ENCODE measurements around the gene PTPRG.
A peak's percentile ranks its signal among the peaks of the same experiment; 100 is the strongest.

Gene PTPRG

DNA sequence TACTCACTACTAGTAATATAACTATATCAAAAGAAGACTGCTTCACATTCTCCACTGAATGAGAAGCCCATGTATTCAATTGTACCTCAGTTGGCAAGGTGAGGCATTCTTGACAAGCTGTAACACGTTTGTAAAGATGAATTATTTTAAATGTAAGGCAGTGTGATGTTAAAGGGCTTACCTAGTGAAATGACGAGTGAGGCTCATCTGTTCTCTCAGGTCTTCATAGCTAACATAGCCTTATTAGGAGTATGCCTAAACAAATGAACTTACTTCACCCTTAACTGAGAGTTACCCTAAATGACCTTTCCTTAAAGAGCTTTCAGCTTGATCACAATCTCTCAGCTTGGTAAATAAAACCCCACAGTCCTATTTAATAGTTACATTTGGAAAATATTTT, 684.7 kb downstream of the PTPRG start:
- no peak for DNase-seq (ENCODE audit: extremely low read depth, low read depth)
- TF ChIP-seq, protein P1, sequence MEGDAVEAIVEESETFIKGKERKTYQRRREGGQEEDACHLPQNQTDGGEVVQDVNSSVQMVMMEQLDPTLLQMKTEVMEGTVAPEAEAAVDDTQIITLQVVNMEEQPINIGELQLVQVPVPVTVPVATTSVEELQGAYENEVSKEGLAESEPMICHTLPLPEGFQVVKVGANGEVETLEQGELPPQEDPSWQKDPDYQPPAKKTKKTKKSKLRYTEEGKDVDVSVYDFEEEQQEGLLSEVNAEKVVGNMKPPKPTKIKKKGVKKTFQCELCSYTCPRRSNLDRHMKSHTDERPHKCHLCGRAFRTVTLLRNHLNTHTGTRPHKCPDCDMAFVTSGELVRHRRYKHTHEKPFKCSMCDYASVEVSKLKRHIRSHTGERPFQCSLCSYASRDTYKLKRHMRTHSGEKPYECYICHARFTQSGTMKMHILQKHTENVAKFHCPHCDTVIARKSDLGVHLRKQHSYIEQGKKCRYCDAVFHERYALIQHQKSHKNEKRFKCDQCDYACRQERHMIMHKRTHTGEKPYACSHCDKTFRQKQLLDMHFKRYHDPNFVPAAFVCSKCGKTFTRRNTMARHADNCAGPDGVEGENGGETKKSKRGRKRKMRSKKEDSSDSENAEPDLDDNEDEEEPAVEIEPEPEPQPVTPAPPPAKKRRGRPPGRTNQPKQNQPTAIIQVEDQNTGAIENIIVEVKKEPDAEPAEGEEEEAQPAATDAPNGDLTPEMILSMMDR (IDR thresholded peaks at IDR 0.05; ENCODE audit: low read depth, low read length, missing control alignments): no peak
- H3K4me3 ChIP-seq (replicated peaks; ENCODE audit: low read depth, low read length): no peak overlapping the region

- DNase-seq (ENCODE audit: extremely low read depth, low read depth): no peak
- TF ChIP-seq, protein P1 (IDR thresholded peaks at IDR 0.05; ENCODE audit: low read depth, low read length, missing control alignments): no peak
- no peak overlapping the region for H3K4me3 ChIP-seq (replicated peaks; ENCODE audit: low read depth, low read length)
Measured at GRCh38 chr3:62246985-62247384, 685.6 kb downstream of the PTPRG start.

GRCh38 chr3:62248734-62249483, 687.5 kb downstream of the PTPRG start:
- TF ChIP-seq, protein P1 (IDR thresholded peaks at IDR 0.05; ENCODE audit: low read depth, low read length, missing control alignments): no peak
- H3K4me3 ChIP-seq (replicated peaks; ENCODE audit: low read depth, low read length): no peak overlapping the region

DNA sequence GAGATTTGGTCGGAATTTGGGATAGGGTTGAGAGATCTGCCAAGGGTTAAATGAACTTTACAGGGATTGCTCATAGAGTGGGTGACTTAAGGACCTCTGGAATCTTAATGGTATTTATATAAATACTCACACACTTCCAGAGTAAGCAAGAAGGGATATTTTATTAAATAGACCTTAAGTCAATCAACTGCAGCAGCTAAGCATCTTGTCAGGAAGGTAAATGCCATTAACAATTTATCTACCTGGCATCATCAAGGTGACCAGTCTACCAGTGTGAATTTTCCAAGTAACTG, 688.1 kb downstream of the PTPRG start:
- TF ChIP-seq, protein P1 (IDR thresholded peaks at IDR 0.05; ENCODE audit: low read depth, low read length, missing control alignments): no peak
- DNase-seq (ENCODE audit: extremely low read depth, low read depth): no peak
- H3K4me3 ChIP-seq (replicated peaks; ENCODE audit: low read depth, low read length): no peak overlapping the region

More at GRCh38 chr3:62248734-62249483, 687.5 kb downstream of the PTPRG start:
- DNase-seq (ENCODE audit: extremely low read depth, low read depth): no peak

GRCh38 chr3:62249855-62250543, 688.6 kb downstream of the PTPRG start:
- TF ChIP-seq, protein P1 (IDR thresholded peaks at IDR 0.05; ENCODE audit: low read depth, low read length, missing control alignments): no peak
- H3K4me3 ChIP-seq (replicated peaks; ENCODE audit: low read depth, low read length): no peak overlapping the region
- DNase-seq (ENCODE audit: extremely low read depth, low read depth): no peak

GRCh38 chr3:62252438-62253157, 691.2 kb downstream of the PTPRG start:
- TF ChIP-seq, protein P1 (IDR thresholded peaks at IDR 0.05; ENCODE audit: low read depth, low read length, missing control alignments): no peak
- peak; percentile 2 for DNase-seq (ENCODE audit: extremely low read depth, low read depth)
- no peak overlapping the region for H3K4me3 ChIP-seq (replicated peaks; ENCODE audit: low read depth, low read length)
